CD4-positive, alpha-beta T cell (primary cell): Measurements from ENCODE around the gene RAD51B. TPM values are rescaled to one million over a fixed set of nuclear protein-coding genes. Genes with fewer than 3 reads are reported as not detected.

Experiments
- ATAC-seq: fragments of 200-7000 bp; cut with Tn5 transposase; one replicate; pipeline ENCODE4 v1.10.0; 2022; ENCODE audit warnings: mild to moderate bottlenecking; ENCODE audit not compliant: poor library complexity
- CTCF ChIA-PET: fragments of 350-600 bp; sonication (Branson Sonifier 250); formaldehyde crosslinking; loops from one replicate; lab custom pipeline; 2021; ENCODE audit warnings: antibody characterized with exemption, inconsistent platforms; lab: Charles Lee
- POLR2A ChIA-PET: fragments of 350-600 bp; sonication (Branson Sonifier 250); formaldehyde crosslinking; loops from one replicate; lab custom pipeline; 2021; ENCODE audit warnings: antibody characterized with exemption, inconsistent platforms; lab: Charles Lee
- DNase-seq, 14 experiments: peaks; one replicate each; pipeline ENCODE4 v3.0.0-alpha.2; 2013 to 2020; ENCODE audit warnings: mixed read lengths in 2 of 14
- H3K27ac ChIP-seq, 2 donors: one replicate each; pipeline versions ENCODE4 v1.5.1 to v1.7.0; 2013; ENCODE audit warnings: low read length in 2 of 2, low read depth in 1 of 2, mild to moderate bottlenecking in 1 of 2
- H3K27me3 ChIP-seq, 2 experiments: 1 replicate in 1 of 2; 2 replicates in 1 of 2; pipeline versions ENCODE4 v1.6.1 to v1.7.0; 2013; ENCODE audit warnings: low read length in 2 of 2, control low read depth in 1 of 2, mild to moderate bottlenecking in 1 of 2, moderate library complexity in 1 of 2; ENCODE audit not compliant: insufficient read depth in 2 of 2, control insufficient read depth in 1 of 2
- H3K36me3 ChIP-seq: one replicate; pipeline ENCODE4 v1.6.1; 2013; ENCODE audit warnings: low read length, control low read depth; ENCODE audit not compliant: insufficient read depth
- H3K4me1 ChIP-seq: one replicate; pipeline ENCODE4 v1.6.1; 2013; ENCODE audit warnings: low read length, control low read depth; ENCODE audit not compliant: insufficient read depth
- H3K4me3 ChIP-seq: one replicate; pipeline ENCODE4 v1.5.1; 2013; ENCODE audit warnings: mild to moderate bottlenecking, low read length, moderate library complexity
- H3K9me3 ChIP-seq, 2 experiments: 1 replicate in 1 of 2; 2 replicates in 1 of 2; pipeline versions ENCODE4 v1.6.1 to v1.7.0; 2013; ENCODE audit warnings: low read length in 2 of 2, mild to moderate bottlenecking in 2 of 2, control low read depth in 1 of 2, moderate library complexity in 1 of 2; ENCODE audit not compliant: control insufficient read depth in 1 of 2, insufficient read depth in 1 of 2
- H3K27ac Mint-ChIP-seq: one replicate; pipeline ENCODE4 v1.8.0; 2020; ENCODE audit warnings: mixed read lengths
- H3K27me3 Mint-ChIP-seq: one replicate; pipeline ENCODE4 v1.8.0; 2021; ENCODE audit warnings: mixed read lengths
- H3K36me3 Mint-ChIP-seq: one replicate; pipeline ENCODE4 v1.8.0; 2021; ENCODE audit warnings: low read depth, mixed read lengths
- H3K4me1 Mint-ChIP-seq: one replicate; pipeline ENCODE4 v1.8.0; 2021; ENCODE audit warnings: low read depth, mixed read lengths
- H3K4me3 Mint-ChIP-seq: one replicate; pipeline ENCODE4 v1.8.0; 2020; ENCODE audit warnings: mild to moderate bottlenecking, mixed read lengths
- H3K9me3 Mint-ChIP-seq: one replicate; pipeline ENCODE4 v1.8.0; 2020; ENCODE audit warnings: mixed read lengths
- CTCF ChIP-seq: fragments of 200-600 bp; IDR thresholded peaks from one replicate; pipeline ENCODE4 v1.8.0; 2022; ENCODE audit warnings: antibody characterized with exemption, mild to moderate bottlenecking
- intact Hi-C, 2 experiments: fragments of 100-400 bp; cut with DNase I in 1 of 2; cut with micrococcal nuclease in 1 of 2; formaldehyde crosslinking; loops; one replicate each; pipeline versions ENCODE4 v1.15.1 to v1.9.0; 2023 to 2025; cut with DNase I, micrococcal nuclease
- total RNA-seq, 174 experiments: library from RNA in 2 of 174; stranded (reverse) in 2 of 174; gene quantifications; one replicate each; pipeline ENCODE4 v1.2.3 and lab custom pipeline; 2021 to 2026

Gene RAD51B
- total RNA-seq, 2 experiments from 2014 or later = 18.4 to 20.0 TPM

GRCh38 chr14:68492381-68493151 is 673.0 kb downstream of the RAD51B start:
- H3K27ac Mint-ChIP-seq = no peak overlapping the region
- POLR2A ChIA-PET = interaction anchor here (1.0 to 4.3 kb wide), 4 partner anchors 10 to 300 kb away, joined by 3 to 41 read pairs (median 6); partner anchors contain the start of gene ZFP36L1

DNA sequence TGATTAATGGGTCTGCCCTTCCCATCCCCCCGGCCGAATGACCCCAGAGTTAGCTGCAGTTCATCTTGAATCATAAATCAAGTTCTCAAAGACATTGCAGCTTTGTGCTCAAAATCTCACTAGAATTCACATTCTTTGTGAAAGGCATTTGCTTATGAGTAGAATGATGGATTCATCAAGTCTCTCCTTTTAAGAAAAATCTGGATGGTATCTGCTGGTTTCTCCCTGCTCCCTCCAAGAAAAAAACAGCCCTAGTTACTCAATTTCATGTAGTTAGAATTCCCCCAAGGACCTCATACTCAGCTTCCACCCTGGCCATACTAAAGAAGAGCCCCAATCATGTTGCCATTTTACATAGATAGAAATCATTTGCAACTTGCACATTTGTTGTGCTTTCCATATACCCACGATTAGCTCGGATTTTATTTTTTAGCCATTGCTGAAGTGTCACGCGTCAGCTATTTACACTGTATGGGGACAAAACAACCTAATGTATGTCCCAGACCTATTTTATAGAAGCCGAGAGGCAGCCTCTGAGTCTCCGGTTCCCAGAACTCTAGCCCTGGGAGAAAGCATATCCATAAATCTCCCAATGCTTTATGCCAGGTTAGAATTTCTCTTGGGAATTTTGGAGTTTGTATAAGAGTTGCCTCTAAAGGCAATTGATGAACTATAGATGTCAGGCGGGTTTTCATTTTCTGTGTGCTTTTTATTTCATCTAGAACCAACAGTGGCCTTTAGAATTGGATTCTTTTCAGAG is 673.8 kb downstream of the RAD51B start:
- intact Hi-C loops = no loop called here
- no peaks in the 10 kb centered on the region for H3K36me3 Mint-ChIP-seq
- ATAC-seq (no peak), DNase-seq (no peak)
- POLR2A ChIA-PET = interaction anchor here (1.8 to 4.3 kb wide), 3 partner anchors 10 to 300 kb away, joined by 6 to 41 read pairs (median 7); partner anchors contain the start of gene ZFP36L1
- Histone ChIP-seq H3K9me3 (no peaks in the 10 kb centered on the region), H3K36me3 (no peaks in the 10 kb centered on the region), H3K27ac (no peak overlapping the region), H3K27me3 (no peaks in the 10 kb centered on the region), H3K4me1 (peaks cover 20% of the 10 kb centered on the region), H3K4me3 (no peak overlapping the region)
- peaks cover 52% of the 10 kb centered on the region for H3K4me1 Mint-ChIP-seq
- H3K4me3 Mint-ChIP-seq = no peak overlapping the region
- CTCF ChIA-PET = no interaction called here
- no peak for TF ChIP-seq CTCF
- H3K9me3 Mint-ChIP-seq = no peaks in the 10 kb centered on the region
- no peaks in the 10 kb centered on the region for H3K27me3 Mint-ChIP-seq
- H3K27ac Mint-ChIP-seq = no peak overlapping the region

More at GRCh38 chr14:68492381-68493151, 673.0 kb downstream of the RAD51B start:
- no peaks in the 10 kb centered on the region for H3K27me3 ChIP-seq
- CTCF ChIA-PET = no interaction called here
- intact Hi-C loops = no loop called here
- no peak overlapping the region for H3K4me3 ChIP-seq
- Mint-ChIP-seq H3K27me3 (no peaks in the 10 kb centered on the region), H3K9me3 (no peaks in the 10 kb centered on the region), H3K4me3 (no peak overlapping the region), H3K4me1 (peaks cover 54% of the 10 kb centered on the region), H3K36me3 (no peaks in the 10 kb centered on the region)
- no peaks in the 10 kb centered on the region for H3K9me3 ChIP-seq
- peaks cover 20% of the 10 kb centered on the region for H3K4me1 ChIP-seq
- no peak for TF ChIP-seq CTCF
- DNase-seq (no peak), ATAC-seq (no peak)
- no peak overlapping the region for H3K27ac ChIP-seq
- H3K36me3 ChIP-seq = no peaks in the 10 kb centered on the region

DNA sequence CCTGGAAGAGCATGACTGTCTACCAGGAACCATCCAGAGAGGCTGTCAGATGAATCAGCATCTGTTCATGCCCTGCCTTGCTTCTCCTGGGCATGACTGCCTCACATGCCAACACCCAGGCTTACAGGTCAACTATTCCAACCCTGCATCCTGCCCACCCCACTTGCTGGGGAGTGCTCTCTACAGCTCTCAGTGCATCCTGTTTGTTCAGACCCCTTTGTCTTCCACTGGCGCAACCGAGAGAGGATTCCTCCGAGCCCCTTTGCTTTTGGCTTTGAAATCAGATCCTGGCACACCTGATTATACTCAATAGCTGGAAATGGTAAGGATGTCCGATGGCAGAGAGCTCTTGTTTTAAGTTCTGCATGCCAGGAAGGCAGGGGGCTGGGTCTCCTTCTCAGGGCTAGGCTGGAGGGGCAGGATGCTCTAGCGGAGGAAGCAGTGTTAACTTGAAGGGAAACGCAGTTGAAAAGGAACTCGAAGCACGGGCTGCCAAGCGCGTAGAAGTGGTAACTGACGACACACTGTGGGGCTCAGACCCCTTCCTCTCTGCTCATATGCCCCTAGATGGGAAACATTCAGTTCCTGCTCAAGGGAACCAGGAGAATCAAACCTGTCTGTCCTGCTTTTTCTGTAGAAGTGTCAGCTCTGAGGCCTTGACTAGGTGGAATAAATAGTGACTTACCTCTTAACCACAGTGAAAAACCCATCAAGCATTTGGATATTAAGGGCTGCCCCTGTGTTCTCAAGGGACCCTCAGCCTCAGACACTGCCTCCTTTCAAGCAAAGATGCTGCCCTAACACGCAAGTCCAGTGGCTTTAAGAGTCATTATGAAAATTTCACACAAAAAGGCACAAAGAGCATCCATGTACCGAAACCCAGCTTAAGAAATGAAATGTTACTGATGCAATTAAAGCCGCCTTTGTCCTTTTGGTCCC is 675.8 kb downstream of the RAD51B start:
- no peak for TF ChIP-seq CTCF
- Mint-ChIP-seq H3K4me3 (peak overlapping the region; percentile 12), H3K27me3 (no peaks in the 10 kb centered on the region), H3K4me1 (peaks cover 57% of the 10 kb centered on the region), H3K27ac (peak overlapping the region; percentile 74), H3K36me3 (no peaks in the 10 kb centered on the region), H3K9me3 (no peaks in the 10 kb centered on the region)
- Histone ChIP-seq H3K36me3 (no peaks in the 10 kb centered on the region), H3K9me3 (no peaks in the 10 kb centered on the region), H3K4me1 (peaks cover 20% of the 10 kb centered on the region), H3K4me3 (no peak overlapping the region), H3K27me3 (no peaks in the 10 kb centered on the region), H3K27ac (no peak overlapping the region)
- peak in 10 of 14 experiments; percentile 15 to 64 (median 28) for DNase-seq
- ChIA-PET CTCF (interaction anchor here (1.2 to 1.3 kb wide), 2 partner anchors 11 to 23 kb away, joined by 3 read pairs; no protein-coding TSS in a partner anchor), POLR2A (interaction anchor here (1.0 to 4.3 kb wide), 7 partner anchors 9 to 298 kb away, joined by 3 to 41 read pairs (median 4); partner anchors contain the start of gene ZFP36L1)
- intact Hi-C loops = no loop called here
- peak; percentile 88 for ATAC-seq
